CD4-positive, alpha-beta T cell treated with Interleukin-4 for 1 hour (primary cell): ENCODE data around the gene CATSPER1.
"Not testable (repeated sequence)": the region's sequence is repeated elsewhere in the genome, so short reads cannot be mapped to it uniquely, and the experiment has no call there.

Experiments
- DNase-seq, 2 donors: peaks; one replicate each; pipeline ENCODE4 v3.0.0-alpha.2; 2020 to 2022

CATSPER1 gene

GRCh38 chr11:66051766-66052663, 25.7 kb upstream of the CATSPER1 start, which contains the start of gene SF3B2:
TSS of gene SF3B2 (plus strand) at chr11:66052364. CDS start at chr11:66052385, 21 bp downstream.
- peak; percentile 97 to 98 for DNase-seq

DNA sequence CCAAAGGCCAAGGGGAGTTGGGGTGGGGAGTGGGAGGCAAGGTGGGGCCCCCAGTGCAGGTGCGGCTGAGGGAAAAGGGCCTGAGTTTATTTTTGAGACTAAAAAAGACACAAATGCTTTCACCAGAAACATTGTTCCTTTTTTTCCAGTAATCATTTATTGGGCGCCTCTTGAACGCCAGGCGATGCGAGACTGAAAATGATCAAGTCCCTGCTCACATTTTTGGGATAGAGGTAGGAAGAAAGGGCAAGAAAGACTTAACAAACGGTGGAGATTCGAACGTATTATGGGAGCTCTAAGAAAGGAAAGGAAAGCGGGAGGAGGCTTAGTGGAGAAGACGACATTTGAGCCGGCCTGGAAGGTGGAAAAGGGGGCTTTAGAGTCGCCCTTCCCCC, 25.1 kb upstream of the CATSPER1 start:
- no peak for DNase-seq

GRCh38 chr11:66050581-66051231, 24.4 kb upstream of the CATSPER1 start:
- DNase-seq = no peak

DNA sequence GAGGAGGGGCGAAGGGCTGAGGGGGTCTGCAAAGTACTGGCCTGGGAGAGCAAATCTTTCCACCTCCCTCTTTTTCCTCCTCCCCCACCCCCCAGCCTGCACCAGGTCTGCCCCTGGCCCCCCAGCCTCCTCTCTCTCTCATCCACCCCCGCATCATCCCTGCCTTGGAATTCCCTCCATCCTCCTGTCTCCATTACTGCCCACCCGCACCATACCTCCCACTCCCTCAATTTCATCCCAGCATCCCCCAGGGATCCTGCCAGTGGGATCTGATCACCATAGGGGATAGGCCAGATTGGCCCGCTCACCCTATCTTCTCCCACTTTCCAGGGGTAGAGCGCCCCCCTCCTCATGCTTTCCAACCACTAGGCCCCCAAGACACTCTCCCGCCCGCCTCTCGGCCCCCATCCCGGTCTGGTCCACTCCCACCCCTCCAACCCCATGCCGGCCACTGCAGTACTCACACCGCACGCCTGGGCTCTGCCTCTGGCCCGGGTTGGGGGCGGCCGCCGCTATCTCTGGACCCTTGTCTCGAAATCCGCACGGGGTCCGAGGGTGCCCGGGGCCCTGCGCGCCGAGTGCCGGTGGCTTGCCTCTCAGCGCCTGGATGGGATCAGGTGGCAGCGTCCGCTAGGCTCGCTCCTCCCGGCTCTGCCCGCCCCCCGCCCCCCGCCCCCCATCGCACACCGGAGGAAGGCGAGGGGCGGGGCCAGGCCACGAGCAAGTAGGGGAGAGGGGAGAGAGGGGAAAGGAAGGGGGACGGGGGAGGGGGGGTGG, 22.5 kb upstream of the CATSPER1 start, which contains the start of gene GAL3ST3:
Gene GAL3ST3, minus strand, starts transcription at position 615 of the 777 bp plus-strand sequence. CDS start 3,746 bp downstream, outside the sequence.
- no peak for DNase-seq

GRCh38 chr11:66047541-66048365, 21.5 kb upstream of the CATSPER1 start:
- no peak for DNase-seq

DNA sequence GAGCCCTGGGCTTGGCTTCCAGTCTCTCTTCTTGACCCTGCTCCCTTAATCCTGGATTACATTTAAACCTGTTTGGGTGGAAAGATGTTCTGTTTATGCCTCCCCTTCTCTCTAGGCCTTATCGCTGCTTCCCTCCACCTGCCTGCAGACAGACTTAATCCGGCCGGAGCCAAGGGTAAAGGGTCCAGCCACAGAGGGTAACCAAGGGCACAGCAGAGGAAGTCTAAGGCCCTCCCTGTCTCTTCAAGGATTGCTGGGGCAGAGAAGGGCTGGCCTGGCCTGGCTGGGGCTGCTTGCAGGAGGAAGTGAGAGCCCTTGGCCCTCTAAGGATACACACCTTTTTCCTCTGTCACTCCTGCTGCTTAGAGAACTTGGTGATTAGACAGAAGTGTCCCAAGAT, 20.6 kb upstream of the CATSPER1 start:
- DNase-seq = no peak

DNA sequence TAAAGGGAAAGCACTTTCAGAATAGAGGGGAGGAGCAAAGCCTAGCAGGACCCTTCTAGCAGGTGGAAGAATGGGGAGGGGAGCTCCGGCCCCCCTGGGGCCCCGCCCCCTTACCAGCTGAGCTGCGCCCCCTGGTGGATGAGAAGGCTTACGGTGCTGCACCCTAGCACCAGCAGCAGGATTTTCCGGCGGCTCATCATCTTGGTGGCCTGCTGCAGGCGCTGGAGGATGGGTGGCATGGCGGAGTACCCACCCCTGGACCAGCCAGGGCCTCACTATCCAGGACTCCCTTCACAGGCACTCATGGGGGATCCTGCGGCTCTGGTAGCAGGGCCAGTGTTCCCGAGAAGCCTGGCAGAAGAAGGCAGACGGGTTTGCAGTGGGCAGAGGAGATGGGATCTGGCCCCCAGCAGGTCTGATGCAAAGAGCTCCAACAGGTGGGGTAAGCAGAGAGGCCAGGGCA, 18.9 kb upstream of the CATSPER1 start:
- DNase-seq = peak; percentile 82 to 85

GRCh38 chr11:66044757-66045156, 18.5 kb upstream of the CATSPER1 start:
- DNase-seq = peak in 1 of 2 donors; percentile 23

GRCh38 chr11:66042996-66043906, 17.0 kb upstream of the CATSPER1 start:
- DNase-seq = no peak

- no peak for DNase-seq
These were observed 16.1 kb upstream of the CATSPER1 start for GRCh38 chr11:66042227-66042995.

GRCh38 chr11:66039765-66040164, 13.5 kb upstream of the CATSPER1 start:
- no peak for DNase-seq

- DNase-seq = no peak
These were observed 11.0 kb upstream of the CATSPER1 start for GRCh38 chr11:66037327-66037726.

DNA sequence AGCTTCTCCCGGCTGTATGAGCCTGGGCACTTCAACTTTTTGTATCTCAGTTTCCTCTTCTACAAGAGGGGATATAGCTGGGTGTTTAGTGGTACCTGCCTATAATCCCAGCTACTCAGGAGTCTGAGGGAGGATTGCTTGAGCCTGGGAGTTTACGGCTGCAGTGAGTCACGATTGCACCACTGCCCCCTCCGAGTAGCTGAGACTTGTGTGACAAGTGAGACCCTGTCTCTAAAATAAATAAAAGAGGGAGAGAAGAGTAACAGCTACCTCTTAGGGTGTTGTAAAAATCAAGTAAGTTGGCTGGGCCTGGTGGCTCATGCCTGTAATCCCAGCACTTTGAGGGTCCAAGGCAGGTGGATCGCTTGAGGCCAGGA, 10.0 kb upstream of the CATSPER1 start:
- DNase-seq = no peak

- no peak for DNase-seq
These were observed 9.5 kb upstream of the CATSPER1 start for GRCh38 chr11:66035653-66036333.

DNA sequence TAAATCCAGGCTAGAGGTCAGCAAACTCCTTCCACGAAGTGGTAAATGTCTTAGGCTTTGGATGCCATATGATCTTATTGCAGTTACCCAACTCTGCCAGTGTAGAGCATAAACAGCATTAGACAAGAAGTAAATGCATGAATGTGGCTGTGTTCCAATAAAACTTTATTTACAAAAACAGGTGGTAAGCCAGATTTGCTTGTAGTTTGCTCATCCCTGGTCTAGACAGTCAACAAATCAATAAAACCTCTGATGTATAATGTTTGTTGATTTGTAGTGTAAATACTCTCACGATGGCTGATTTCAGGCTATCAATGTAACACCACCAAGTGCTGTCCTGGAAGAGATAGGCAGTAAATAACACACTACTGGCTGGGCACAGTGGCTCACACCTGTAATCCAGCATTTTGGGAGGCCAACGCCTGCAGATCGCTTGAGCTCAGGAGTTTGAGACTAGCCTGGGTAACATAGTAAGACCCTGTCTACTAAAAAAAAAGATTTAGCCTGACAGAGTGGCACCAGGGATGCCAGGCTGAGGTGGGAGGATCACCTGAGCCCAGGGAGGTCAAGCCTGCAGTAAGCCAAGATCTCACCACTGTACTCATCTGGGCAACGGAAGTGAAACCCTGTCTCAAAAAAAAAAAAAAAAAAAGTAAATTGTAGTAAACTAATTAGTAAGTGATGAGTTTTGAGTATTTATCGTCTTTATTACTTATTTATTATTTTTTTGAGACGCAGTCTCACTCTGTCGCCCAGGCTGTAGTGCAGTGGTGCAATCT, 6.9 kb upstream of the CATSPER1 start:
- DNase-seq = no peak

DNA sequence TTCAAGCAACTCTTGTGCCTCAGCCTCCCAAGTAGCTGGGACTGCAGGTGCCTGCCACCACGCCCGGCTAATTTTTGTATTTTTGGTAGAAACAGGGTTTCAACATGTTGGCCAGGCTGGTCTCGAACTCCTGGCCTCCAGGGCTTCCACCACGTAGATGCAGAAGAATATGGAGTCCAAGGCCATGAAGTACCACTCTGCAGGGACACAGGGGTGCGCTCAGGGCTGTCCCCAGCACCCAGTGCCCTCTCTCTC, 3.2 kb downstream of the CATSPER1 start:
- DNase-seq = not testable (repeated sequence)

GRCh38 chr11:66022401-66023185, 3.7 kb downstream of the CATSPER1 start:
- peak; percentile 68 to 72 for DNase-seq
